Right renal cortex interstitium (tissue), 3 donors: ENCODE results near the gene BRSK2. TPM values are rescaled to one million over a fixed set of nuclear protein-coding genes. Genes with fewer than 3 reads are reported as not detected.
"Not testable (repeated sequence)": the region's sequence is repeated elsewhere in the genome, so short reads cannot be mapped to it uniquely, and the experiment has no call there.

Source experiments
- DNase-seq, 3 donors: peaks; one replicate each; pipeline ENCODE4 v3.0.0-alpha.2; 2013; ENCODE audit warnings: low read depth in 3 of 3, low spot score in 2 of 3
- polyA plus RNA-seq, 3 donors: library from polyadenylated mRNA; unstranded; fragments of 120-200 nt; gene quantifications; one replicate each; pipeline ENCODE4 v1.2.1, GENCODE V29; 2013; ENCODE audit not compliant: insufficient read length in 3 of 3

BRSK2 gene
- polyA plus RNA-seq, 3 donors = 0.25 to 0.64 (median 0.49) TPM

DNA sequence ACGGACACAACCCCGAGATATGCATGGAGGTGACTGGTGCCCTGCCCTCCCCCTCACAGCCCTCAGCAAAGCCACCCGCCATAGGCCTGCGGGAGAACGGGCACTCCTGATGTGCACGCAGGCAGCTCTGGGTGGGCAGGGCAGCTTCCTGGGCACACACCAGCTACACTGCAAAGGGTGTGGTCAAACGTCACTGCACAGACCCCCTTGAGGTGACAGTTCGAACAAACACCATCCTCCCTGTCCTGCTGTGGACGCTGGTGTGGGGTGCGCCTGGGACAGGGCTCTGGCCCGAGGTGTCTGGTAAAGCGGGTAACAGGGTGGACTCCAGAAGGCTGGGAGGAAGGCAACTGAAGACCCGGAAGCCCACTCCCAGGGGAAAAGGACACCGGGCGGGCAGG is 118.8 kb downstream of the BRSK2 start:
- DNase-seq = no peak

- no peak for DNase-seq
Measured at GRCh38 chr11:1508986-1509385, 119.3 kb downstream of the BRSK2 start.

DNA sequence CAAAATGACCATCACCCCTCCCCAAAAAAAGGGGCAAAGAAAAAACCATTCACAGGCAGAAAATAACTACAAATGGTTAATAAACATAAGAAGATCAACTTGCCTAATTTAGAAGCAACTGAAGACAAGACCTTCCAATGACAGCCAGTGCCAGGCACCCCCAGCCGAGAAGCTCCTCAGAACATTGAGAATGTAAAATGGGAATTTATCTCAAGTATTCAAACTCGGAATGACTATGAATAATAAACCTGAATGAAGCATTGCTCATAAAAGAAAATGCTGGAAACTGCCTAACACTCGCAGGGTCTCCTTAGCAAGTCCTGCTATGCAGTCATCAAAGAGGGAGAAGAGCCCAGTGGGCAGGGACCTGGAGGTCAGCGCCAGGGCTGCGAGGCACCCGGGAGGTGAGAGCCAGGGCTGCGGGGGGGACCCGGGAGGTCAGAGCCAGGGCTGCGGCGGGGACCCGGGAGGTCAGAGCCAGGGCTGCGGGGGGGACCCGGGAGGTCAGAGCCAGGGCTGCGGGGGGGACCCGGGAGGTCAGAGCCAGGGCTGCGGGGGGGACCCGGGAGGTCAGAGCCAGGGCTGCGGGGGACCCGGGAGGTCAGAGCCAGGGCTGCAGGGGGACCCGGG is 120.0 kb downstream of the BRSK2 start:
- no peak for DNase-seq

DNA sequence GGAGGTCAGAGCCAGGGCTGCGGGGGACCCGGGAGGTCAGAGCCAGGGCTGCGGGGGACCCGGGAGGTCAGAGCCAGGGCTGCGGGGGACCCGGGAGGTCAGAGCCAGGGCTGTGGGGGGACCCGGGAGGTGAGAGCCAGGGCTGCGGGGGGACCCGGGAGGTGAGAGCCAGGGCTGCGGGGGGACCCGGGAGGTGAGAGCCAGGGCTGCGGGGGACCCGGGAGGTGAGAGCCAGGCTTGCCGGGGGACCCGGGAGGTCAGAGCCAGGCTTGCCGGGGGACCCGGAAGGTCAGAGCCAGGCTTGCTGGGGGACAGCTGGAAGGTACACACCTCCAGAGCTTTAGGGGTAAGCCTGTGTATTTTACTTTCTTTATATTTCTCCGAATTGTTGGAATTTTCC is 120.6 kb downstream of the BRSK2 start:
- not testable (repeated sequence) for DNase-seq

DNA sequence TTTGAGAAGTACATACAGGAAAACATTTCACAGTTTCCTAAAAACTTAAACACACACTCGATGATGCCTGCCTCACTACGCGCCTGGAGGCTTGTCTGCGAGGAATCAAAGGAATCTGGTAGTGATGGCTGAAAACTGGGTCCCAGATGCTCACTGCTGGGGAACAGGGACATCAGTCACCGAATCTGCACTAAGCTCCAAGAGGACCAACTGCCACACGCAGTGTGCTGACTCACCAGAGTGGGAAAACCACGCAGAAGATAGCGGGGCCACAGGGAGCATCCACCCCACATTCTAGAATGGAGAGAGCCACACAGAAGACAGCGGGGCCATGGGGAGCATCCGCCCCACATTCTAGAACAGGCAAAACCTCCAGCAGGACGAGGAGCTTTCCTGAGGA is 121.2 kb downstream of the BRSK2 start:
- no peak for DNase-seq

DNA sequence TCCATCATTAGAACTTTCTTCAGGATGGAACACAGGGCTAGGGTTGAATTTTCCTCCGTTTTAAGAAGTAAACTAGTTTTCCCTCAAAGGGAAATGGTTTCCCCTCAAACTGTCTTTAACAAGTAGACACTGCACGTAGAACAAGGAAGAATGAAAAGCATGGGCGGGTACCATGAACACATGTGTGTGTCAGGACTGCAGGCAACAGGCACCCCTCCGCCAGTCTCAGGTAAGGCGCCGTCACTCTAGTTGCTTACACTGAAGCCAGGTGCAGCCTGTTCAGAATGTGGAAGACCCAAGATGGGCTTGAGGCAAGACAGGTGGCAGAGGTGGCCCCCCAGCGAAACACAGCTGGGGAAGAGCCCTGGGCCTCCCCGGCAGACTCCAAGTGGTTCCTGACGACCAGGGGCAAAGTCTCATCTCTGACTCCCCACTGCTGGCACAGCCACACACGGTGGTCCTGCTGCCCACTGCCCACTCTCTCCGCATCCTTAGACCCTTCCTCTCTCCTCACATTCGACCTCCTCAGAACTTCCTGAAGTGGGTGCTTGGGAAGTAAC is 122.3 kb downstream of the BRSK2 start:
- DNase-seq = no peak

Other genes starting within 250 kb of the BRSK2 start
- gene MUC5AC, start 232.0 kb upstream of the BRSK2 start, polyA plus RNA-seq = under 1 TPM in 2 of 3 donors, not detected in 1; 0.01 TPM
- gene MUC5B, start 166.9 kb upstream of the BRSK2 start, polyA plus RNA-seq = under 1 TPM in 2 of 3 donors, not detected in 1; under 0.01 to 0.01 TPM
- 10 to 100 TPM; 31.3 to 41.5 (median 36.0) TPM for gene TOLLIP, start 80.3 kb upstream of the BRSK2 start, polyA plus RNA-seq
- gene MOB2, start 96.8 kb downstream of the BRSK2 start, polyA plus RNA-seq = 10 to 100 TPM; 28.8 to 36.7 (median 31.6) TPM
- 1 to 10 TPM; 2.2 to 3.0 (median 2.5) TPM for gene DUSP8, start 182.3 kb downstream of the BRSK2 start, polyA plus RNA-seq
- gene KRTAP5-1, start 195.3 kb downstream of the BRSK2 start, polyA plus RNA-seq = under 1 TPM in 1 of 3 donors, not detected in 2; 0.18 TPM
- gene KRTAP5-2, start 208.4 kb downstream of the BRSK2 start, polyA plus RNA-seq = under 1 TPM in 1 of 3 donors, not detected in 2; 0.21 TPM
- gene KRTAP5-3, start 218.5 kb downstream of the BRSK2 start, polyA plus RNA-seq = not detected
- gene KRTAP5-4, start 232.2 kb downstream of the BRSK2 start, polyA plus RNA-seq = not detected
- not detected for gene KRTAP5-5, start 239.8 kb downstream of the BRSK2 start, polyA plus RNA-seq